Karpas-422 (cell line): ENCODE results near the gene RALGAPA2. TPM values are rescaled to one million over a fixed set of nuclear protein-coding genes. Genes with fewer than 3 reads are reported as not detected.
A peak's percentile ranks its signal among the peaks of the same experiment; 100 is the strongest.
"Not testable (repeated sequence)": the region's sequence is repeated elsewhere in the genome, so short reads cannot be mapped to it uniquely, and the experiment has no call there.

Source experiments
- DNase-seq: peaks from one replicate; pipeline ENCODE4 v3.0.0-alpha.2; 2015
- H2AFZ ChIP-seq: fragments of 200-600 bp; sonication (generic); 2 replicates; pipeline ENCODE4 v1.6.1; 2014; ENCODE audit warnings: antibody characterized with exemption, low read length, mixed read lengths
- H3K27ac ChIP-seq: fragments of 200-600 bp; sonication (generic); 2 replicates; pipeline ENCODE4 v1.5.1; 2014; ENCODE audit warnings: mild to moderate bottlenecking, low read length, moderate library complexity
- H3K27me3 ChIP-seq: fragments of 200-600 bp; sonication (generic); 2 replicates; pipeline ENCODE4 v1.6.1; 2014; ENCODE audit warnings: low read length, mixed read lengths
- H3K36me3 ChIP-seq: fragments of 200-600 bp; sonication (generic); 2 replicates; pipeline ENCODE4 v1.6.1; 2014; ENCODE audit warnings: low read length, mixed read lengths; ENCODE audit not compliant: insufficient read depth
- H3K4me1 ChIP-seq: fragments of 200-600 bp; sonication (generic); 2 replicates; pipeline ENCODE4 v1.6.1; 2014; ENCODE audit warnings: mild to moderate bottlenecking, low read length, mixed read lengths
- H3K4me2 ChIP-seq: fragments of 200-600 bp; sonication (generic); 2 replicates; pipeline ENCODE4 v1.6.1; 2014; ENCODE audit warnings: low read length, low read depth, mild to moderate bottlenecking; ENCODE audit not compliant: poor library complexity, severe bottlenecking
- H3K4me3 ChIP-seq: fragments of 200-600 bp; sonication (generic); 2 replicates; pipeline ENCODE4 v1.5.1; 2014; ENCODE audit warnings: mild to moderate bottlenecking, antibody characterized with exemption, low read length, mixed read lengths
- H3K79me2 ChIP-seq: fragments of 200-600 bp; sonication (generic); 2 replicates; pipeline ENCODE4 v1.6.1; 2014; ENCODE audit warnings: mild to moderate bottlenecking, low read length, mixed read lengths
- H3K9ac ChIP-seq: fragments of 200-600 bp; sonication (generic); 2 replicates; pipeline ENCODE4 v1.6.0; 2014; ENCODE audit warnings: low read length
- H3K9me2 ChIP-seq: fragments of 200-600 bp; sonication (generic), shearing (Covaris generic); replicated peaks from 2 replicates; pipeline ENCODE4 v1.6.0; 2014; ENCODE audit warnings: mild to moderate bottlenecking, low read length, moderate library complexity; ENCODE audit not compliant: insufficient read depth
- H3K9me3 ChIP-seq: fragments of 300-700, 200-600 bp; sonication (generic); 2 replicates; pipeline ENCODE4 v1.6.1; 2014; ENCODE audit warnings: low read length, mixed read lengths
- H4K20me1 ChIP-seq: fragments of 200-600 bp; sonication (generic); 2 replicates; pipeline ENCODE4 v1.6.1; 2014; ENCODE audit warnings: mild to moderate bottlenecking, antibody characterized with exemption, low read length, low read depth; ENCODE audit not compliant: insufficient read depth
- total RNA-seq: library from RNA; depleted of rRNA; stranded (reverse); fragments of >200 nt; shearing (Covaris generic); gene quantifications from 2 replicates; pipeline ENCODE4 v1.2.3, GENCODE V29; 2014; ENCODE audit warnings: low replicate concordance

RALGAPA2 gene
- total RNA-seq, 1 experiment from 2014 or later = 6.3 TPM

DNA sequence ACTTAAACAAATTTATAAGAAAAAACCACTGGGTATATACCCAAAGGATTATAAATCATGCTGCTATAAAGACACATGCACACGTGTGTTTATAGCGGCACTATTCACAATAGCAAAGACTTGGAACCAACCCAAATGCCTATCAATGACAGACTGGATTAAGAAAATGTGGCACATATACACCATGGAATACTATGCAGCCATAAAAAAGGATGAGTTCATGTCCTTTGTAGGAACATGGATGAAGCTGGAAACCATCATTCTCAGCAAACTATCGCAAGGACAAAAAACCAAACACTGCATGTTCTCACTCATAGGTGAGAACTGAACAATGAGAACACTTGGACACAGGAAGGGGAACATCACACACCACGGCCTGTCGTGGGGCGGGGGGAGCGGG is 169.1 kb downstream of the RALGAPA2 start:
- not testable (repeated sequence) for H3K79me2 ChIP-seq, H2AFZ ChIP-seq, H3K9me2 ChIP-seq, H3K9ac ChIP-seq, H3K27me3 ChIP-seq, H4K20me1 ChIP-seq, DNase-seq, H3K4me2 ChIP-seq, H3K36me3 ChIP-seq, H3K27ac ChIP-seq, H3K4me1 ChIP-seq, H3K4me3 ChIP-seq, H3K9me3 ChIP-seq

DNA sequence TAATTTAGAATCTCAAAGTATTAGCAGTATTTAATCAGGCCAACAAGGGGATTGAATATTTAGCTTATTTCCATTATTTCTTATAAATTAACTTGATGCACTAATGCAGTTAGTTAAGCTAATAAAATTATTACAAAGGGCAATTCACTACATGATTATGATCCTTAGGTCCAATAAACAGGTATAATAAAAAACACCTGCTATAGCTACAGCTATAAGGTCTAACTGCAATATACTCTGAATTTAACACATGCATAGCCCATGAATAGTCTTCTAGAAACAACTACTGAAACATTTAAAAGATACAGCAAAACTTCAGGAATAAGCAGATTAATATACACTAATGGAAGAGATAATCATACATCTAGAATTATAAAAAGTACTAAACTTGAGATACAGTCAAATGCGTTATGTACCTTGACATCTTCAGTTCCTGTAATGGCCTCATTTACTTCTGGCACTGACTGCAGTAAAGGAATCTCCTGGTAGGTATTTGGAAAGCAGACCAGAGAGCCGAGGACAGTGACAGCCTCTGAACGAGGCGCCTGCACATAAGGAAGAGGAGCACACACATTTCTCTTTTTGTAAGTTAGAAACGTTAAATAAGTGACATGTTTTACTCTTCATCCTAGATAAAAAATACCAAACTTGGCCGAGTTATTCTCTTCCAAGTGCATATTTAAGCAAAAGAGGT is 176.1 kb downstream of the RALGAPA2 start:
- H3K9me2 ChIP-seq = no peaks in the 10 kb centered on the region
- no peak for DNase-seq

DNA sequence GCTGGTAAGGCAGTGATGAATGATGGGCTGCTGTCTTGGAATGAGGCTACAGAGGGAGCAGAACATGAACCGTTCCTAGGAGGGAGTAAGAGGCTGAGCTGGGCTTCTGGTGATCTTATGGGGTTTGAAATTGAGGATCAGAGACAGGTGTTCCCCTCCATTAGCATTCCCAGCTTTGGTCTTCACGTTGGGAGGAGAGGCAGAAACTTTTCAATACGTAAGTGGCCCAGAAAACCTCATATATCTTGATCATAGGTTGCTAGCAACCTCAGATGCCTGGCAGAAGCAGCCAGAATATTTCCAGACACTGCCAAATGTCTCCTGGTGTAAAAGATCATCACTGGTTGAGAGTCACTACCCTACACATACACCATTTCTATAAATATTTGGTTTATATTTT is 177.4 kb downstream of the RALGAPA2 start:
- Histone ChIP-seq H3K79me2 (no peaks in the 10 kb centered on the region), H3K4me1 (no peaks in the 10 kb centered on the region), H3K4me2 (no peak overlapping the region), H4K20me1 (no peaks in the 10 kb centered on the region), H3K9me3 (no peaks in the 10 kb centered on the region), H3K9me2 (no peaks in the 10 kb centered on the region), H3K4me3 (no peak overlapping the region), H3K36me3 (no peaks in the 10 kb centered on the region), H3K9ac (no peak overlapping the region), H3K27ac (no peak overlapping the region), H3K27me3 (no peaks in the 10 kb centered on the region), H2AFZ (no peak overlapping the region)
- DNase-seq = no peak

More for the DNA sequence above, 176.1 kb downstream of the RALGAPA2 start:
- H3K27ac ChIP-seq = no peak overlapping the region
- H4K20me1 ChIP-seq = no peaks in the 10 kb centered on the region
- H3K9ac ChIP-seq = no peak overlapping the region
- no peak overlapping the region for H3K4me2 ChIP-seq
- no peak overlapping the region for H2AFZ ChIP-seq
- H3K79me2 ChIP-seq = no peaks in the 10 kb centered on the region
- no peak overlapping the region for H3K4me3 ChIP-seq
- H3K36me3 ChIP-seq = no peaks in the 10 kb centered on the region
- no peaks in the 10 kb centered on the region for H3K4me1 ChIP-seq
- no peaks in the 10 kb centered on the region for H3K27me3 ChIP-seq
- H3K9me3 ChIP-seq = no peaks in the 10 kb centered on the region

DNA sequence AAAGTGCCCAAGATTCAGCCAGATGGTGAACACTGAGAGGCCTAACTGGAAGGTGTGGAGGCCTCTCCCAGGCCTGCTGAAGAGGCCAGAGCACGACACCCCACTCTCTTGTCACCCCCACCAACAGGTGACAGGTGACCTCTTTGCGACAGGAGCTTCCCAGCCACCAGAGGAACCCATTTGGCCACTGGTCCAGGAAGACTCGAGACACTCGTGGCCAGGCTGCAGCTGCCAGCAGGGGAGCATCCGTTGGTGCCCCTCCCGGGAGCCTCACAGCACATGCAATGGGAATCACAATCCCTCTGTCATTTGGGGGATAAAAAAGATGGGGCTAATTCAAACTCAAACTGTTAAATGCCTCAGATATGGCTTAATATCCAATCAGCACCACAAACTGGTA is 181.2 kb downstream of the RALGAPA2 start:
- Histone ChIP-seq H3K4me2 (no peak overlapping the region), H3K79me2 (no peaks in the 10 kb centered on the region), H3K4me1 (no peaks in the 10 kb centered on the region), H3K27ac (no peak overlapping the region), H3K9ac (no peak overlapping the region), H3K36me3 (no peaks in the 10 kb centered on the region), H4K20me1 (no peaks in the 10 kb centered on the region), H3K9me2 (no peaks in the 10 kb centered on the region), H2AFZ (no peak overlapping the region), H3K9me3 (no peaks in the 10 kb centered on the region), H3K4me3 (no peak overlapping the region), H3K27me3 (no peaks in the 10 kb centered on the region)
- no peak for DNase-seq

DNA sequence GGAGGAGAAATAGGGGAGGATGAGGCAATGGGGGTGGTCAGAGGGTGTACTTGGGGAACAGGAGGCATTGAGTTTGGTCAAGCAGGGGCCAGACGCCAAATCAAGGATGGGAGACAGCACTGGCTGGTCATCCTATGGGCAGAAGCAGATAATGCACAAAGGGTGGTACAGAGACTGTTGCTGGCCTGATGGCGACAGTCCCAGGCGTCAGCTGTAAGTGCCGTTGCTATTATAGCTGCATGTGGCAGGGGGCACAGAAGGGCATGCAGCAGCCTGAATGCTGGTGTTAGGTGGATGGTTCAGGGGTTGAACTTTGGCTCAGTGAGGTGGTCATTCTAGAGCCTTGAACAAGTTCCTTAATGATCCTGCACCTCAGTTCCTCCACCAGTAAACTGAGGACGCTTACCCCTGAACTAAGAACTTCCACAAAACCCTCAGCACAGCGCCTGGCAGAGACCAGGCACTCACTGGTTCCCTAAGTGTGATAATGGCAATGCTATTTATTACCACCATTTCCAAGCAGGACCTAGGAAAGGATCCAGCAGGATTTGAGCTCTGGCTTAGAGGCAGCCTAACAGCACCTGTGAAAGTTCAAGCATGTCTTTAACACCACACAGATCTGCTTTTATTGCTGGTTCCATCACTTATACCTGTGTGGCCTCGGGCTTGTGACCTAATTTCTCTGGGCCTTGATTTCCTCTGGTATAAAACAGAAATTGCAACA is 181.9 kb downstream of the RALGAPA2 start:
- no peak overlapping the region for H3K27ac ChIP-seq
- no peaks in the 10 kb centered on the region for H4K20me1 ChIP-seq
- H3K9me2 ChIP-seq = no peaks in the 10 kb centered on the region
- no peak overlapping the region for H3K4me3 ChIP-seq
- H3K9ac ChIP-seq = no peak overlapping the region
- H2AFZ ChIP-seq = no peak overlapping the region
- H3K4me2 ChIP-seq = no peak overlapping the region
- peak; percentile 9 for DNase-seq
- no peaks in the 10 kb centered on the region for H3K27me3 ChIP-seq
- H3K36me3 ChIP-seq = no peaks in the 10 kb centered on the region
- no peaks in the 10 kb centered on the region for H3K79me2 ChIP-seq
- no peaks in the 10 kb centered on the region for H3K9me3 ChIP-seq
- H3K4me1 ChIP-seq = no peaks in the 10 kb centered on the region

DNA sequence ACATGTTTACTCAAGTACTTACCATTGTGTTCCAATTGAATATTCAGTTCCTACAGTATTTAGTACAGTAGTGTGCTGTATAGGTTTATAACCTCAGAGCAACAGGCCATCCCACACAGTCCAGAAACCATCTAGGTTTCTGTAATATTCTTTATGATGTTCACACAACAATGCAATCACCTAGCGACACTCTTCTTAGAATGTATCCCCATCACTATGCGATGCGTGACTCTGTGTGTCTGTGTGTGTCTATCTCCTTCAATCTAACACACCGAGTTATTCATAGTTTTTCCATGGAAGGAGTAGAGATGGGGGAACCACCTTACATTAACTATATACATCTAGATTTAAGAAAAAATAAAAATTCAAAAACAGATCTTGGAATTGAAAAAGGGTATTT is 182.8 kb downstream of the RALGAPA2 start:
- no peaks in the 10 kb centered on the region for H3K9me3 ChIP-seq
- no peaks in the 10 kb centered on the region for H3K79me2 ChIP-seq
- H2AFZ ChIP-seq = no peak overlapping the region
- H3K4me3 ChIP-seq = no peak overlapping the region
- no peaks in the 10 kb centered on the region for H3K36me3 ChIP-seq
- no peaks in the 10 kb centered on the region for H3K9me2 ChIP-seq
- no peaks in the 10 kb centered on the region for H3K4me1 ChIP-seq
- no peaks in the 10 kb centered on the region for H3K27me3 ChIP-seq
- no peak for DNase-seq
- H4K20me1 ChIP-seq = no peaks in the 10 kb centered on the region
- no peak overlapping the region for H3K4me2 ChIP-seq
- no peak overlapping the region for H3K27ac ChIP-seq
- H3K9ac ChIP-seq = no peak overlapping the region

DNA sequence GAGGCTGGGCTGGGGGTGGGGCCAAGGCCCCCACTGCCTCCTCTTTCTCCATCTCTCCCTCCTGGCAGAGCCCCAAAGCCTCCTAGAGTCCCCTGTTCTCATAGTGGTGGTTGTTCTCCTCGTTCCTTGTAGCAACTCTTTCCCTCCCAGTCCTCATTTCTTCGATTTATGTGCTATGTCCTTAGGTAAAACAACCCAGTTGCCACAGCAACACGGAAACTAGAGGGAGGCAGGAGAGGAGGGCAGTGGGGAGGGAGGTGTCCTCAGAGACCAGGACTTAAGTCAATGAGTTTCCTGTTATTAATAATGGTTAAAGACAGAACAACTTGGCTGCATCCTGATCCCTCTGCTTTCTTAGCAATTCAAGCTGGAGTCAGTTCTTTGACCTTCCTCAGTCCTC is 183.6 kb downstream of the RALGAPA2 start:
- Histone ChIP-seq H3K27ac (no peak overlapping the region), H3K9ac (no peak overlapping the region), H3K4me3 (no peak overlapping the region), H4K20me1 (no peaks in the 10 kb centered on the region), H3K9me2 (no peaks in the 10 kb centered on the region), H3K4me2 (no peak overlapping the region), H3K9me3 (no peaks in the 10 kb centered on the region), H3K79me2 (no peaks in the 10 kb centered on the region), H2AFZ (no peak overlapping the region), H3K27me3 (no peaks in the 10 kb centered on the region), H3K36me3 (no peaks in the 10 kb centered on the region), H3K4me1 (no peaks in the 10 kb centered on the region)
- no peak for DNase-seq

DNA sequence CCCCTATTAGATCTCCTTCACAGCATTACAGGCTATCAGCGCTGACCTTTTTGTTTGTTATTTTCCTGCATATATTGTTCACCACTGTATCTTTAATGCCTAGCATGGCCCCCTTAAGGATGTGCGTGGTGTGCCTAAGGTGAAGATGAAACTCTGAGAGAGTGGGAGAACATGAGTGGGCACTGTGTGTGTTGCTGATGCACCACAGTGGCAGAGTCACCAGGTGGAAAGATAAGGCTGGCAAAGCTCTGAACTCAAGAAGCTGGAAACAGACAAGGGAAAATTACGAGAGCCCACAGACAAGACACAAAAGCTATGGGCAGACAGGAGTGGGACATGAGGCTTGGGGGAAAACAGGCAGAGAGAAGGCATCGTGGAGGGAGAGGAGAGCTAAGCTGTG is 184.8 kb downstream of the RALGAPA2 start:
- Histone ChIP-seq H3K79me2 (no peaks in the 10 kb centered on the region), H3K9me3 (no peaks in the 10 kb centered on the region), H3K4me1 (no peaks in the 10 kb centered on the region)

More for the DNA sequence above, 184.8 kb downstream of the RALGAPA2 start:
- H3K9me2 ChIP-seq = no peaks in the 10 kb centered on the region
- H3K27ac ChIP-seq = no peak overlapping the region
- no peaks in the 10 kb centered on the region for H3K36me3 ChIP-seq
- no peak overlapping the region for H2AFZ ChIP-seq
- H3K27me3 ChIP-seq = no peaks in the 10 kb centered on the region
- H4K20me1 ChIP-seq = no peaks in the 10 kb centered on the region
- no peak overlapping the region for H3K4me3 ChIP-seq
- H3K9ac ChIP-seq = no peak overlapping the region
- no peak for DNase-seq
- H3K4me2 ChIP-seq = no peak overlapping the region
